NCI-H187 treated with DMSO at 0.1 percent for 48 hours (cell line): Measurements from ENCODE around the gene SPRYD7.
"Not testable (repeated sequence)": the region's sequence is repeated elsewhere in the genome, so short reads cannot be mapped to it uniquely, and the experiment has no call there.

Source experiments
- DNase-seq: peaks from one replicate; lab custom pipeline; 2025; lab: John Stamatoyannopoulos, UW

The SPRYD7 gene

GRCh38 chr13:49936075-49936967 is at the start of gene SPRYD7:
Gene SPRYD7 (minus strand): TSS chr13:49936340. CDS start chr13:49936235, 105 bp downstream.
- DNase-seq: peak; percentile 74

- no peak for DNase-seq
Observed at GRCh38 chr13:49985129-49985528, 49.0 kb upstream of the SPRYD7 start.

GRCh38 chr13:49980266-49980665 is 44.1 kb upstream of the SPRYD7 start:
- no peak for DNase-seq

GRCh38 chr13:49977992-49978391 is 41.9 kb upstream of the SPRYD7 start:
- DNase-seq: no peak

- peak; percentile 17 for DNase-seq
Observed at GRCh38 chr13:49976314-49977258, 40.4 kb upstream of the SPRYD7 start.

GRCh38 chr13:49975826-49976225 is 39.7 kb upstream of the SPRYD7 start:
- DNase-seq: no peak

GRCh38 chr13:49972709-49973108 is 36.6 kb upstream of the SPRYD7 start:
- DNase-seq: no peak

GRCh38 chr13:49967456-49967855 is 31.3 kb upstream of the SPRYD7 start:
- no peak for DNase-seq

GRCh38 chr13:49958321-49958720 is 22.2 kb upstream of the SPRYD7 start:
- DNase-seq: no peak

GRCh38 chr13:49956131-49956530 is 20.0 kb upstream of the SPRYD7 start:
- no peak for DNase-seq

GRCh38 chr13:49954674-49955455 is 18.7 kb upstream of the SPRYD7 start:
- no peak for DNase-seq

- no peak for DNase-seq
Observed at GRCh38 chr13:49953560-49953959, 17.4 kb upstream of the SPRYD7 start.

- no peak for DNase-seq
Observed at GRCh38 chr13:49951754-49952535, 15.8 kb upstream of the SPRYD7 start.

- DNase-seq: not testable (repeated sequence)
Observed at GRCh38 chr13:49948777-49949270, 12.7 kb upstream of the SPRYD7 start.

- no peak for DNase-seq
Observed at GRCh38 chr13:49939321-49939720, 3.2 kb upstream of the SPRYD7 start.

- DNase-seq: no peak
Observed at GRCh38 chr13:49938921-49939320, 2.8 kb upstream of the SPRYD7 start.

- DNase-seq: no peak
Observed at GRCh38 chr13:49938314-49938713, 2.2 kb upstream of the SPRYD7 start.

GRCh38 chr13:49936968-49937273 is 781 bp upstream of the SPRYD7 start:
- DNase-seq: no peak

- DNase-seq: no peak
Observed at GRCh38 chr13:49935171-49936074, 717 bp downstream of the SPRYD7 start.

GRCh38 chr13:49933511-49933910 is 2.6 kb downstream of the SPRYD7 start:
- no peak for DNase-seq
